ENCODE results near the gene CRABP2. TPM values are rescaled to one million over a fixed set of nuclear protein-coding genes. Genes with fewer than 3 reads are reported as not detected.

The CRABP2 gene
- 110 and 156 TPM in 2 replicates for total RNA-seq (ENCODE audit: low replicate concordance)

GRCh38 chr1:156705321-156705917, at the start of gene CRABP2:
Gene CRABP2, minus strand, starts transcription at chr1:156705583. Its CDS starts 137 bp downstream, at chr1:156705446.
- Histone ChIP-seq H2AFZ (replicated peaks) (peak within 1 kb of the TSS; percentile 44), H4K20me1 (ENCODE audit: low read depth) (peaks cover 39% of the 10 kb centered on the region), H3K4me3 (peak within 1 kb of the TSS; percentile 61), H3K9me3 (ENCODE audit: low read depth) (no peaks in the 10 kb centered on the region), H3K4me1 (peaks cover 63% of the 10 kb centered on the region), H3K27ac (peak within 1 kb of the TSS; percentile 91), H3K79me2 (ENCODE audit: low read depth) (peaks cover 35% of the 10 kb centered on the region), H3K9ac (peak within 1 kb of the TSS; percentile 15), H3K4me2 (peak within 1 kb of the TSS; percentile 96), H3F3A (ENCODE audit: low read depth) (peaks cover 70% of the 10 kb centered on the region), H3K36me3 (no peaks in the 10 kb centered on the region), H3K27me3 (peaks cover 16% of the 10 kb centered on the region)
- Mint-ChIP-seq H3K9me3 (no peaks in the 10 kb centered on the region), H3K27me3 (ENCODE audit: insufficient read depth, low read depth) (peaks cover 16% of the 10 kb centered on the region), H3K4me1 (peaks cover 62% of the 10 kb centered on the region), H3K36me3 (no peaks in the 10 kb centered on the region), H3K4me3 (peak within 1 kb of the TSS; percentile 87), H3K27ac (peak within 1 kb of the TSS; percentile 97)
- DNase-seq (ENCODE audit: low spot score), result peak; percentile 83
- TF ChIP-seq, protein P1, sequence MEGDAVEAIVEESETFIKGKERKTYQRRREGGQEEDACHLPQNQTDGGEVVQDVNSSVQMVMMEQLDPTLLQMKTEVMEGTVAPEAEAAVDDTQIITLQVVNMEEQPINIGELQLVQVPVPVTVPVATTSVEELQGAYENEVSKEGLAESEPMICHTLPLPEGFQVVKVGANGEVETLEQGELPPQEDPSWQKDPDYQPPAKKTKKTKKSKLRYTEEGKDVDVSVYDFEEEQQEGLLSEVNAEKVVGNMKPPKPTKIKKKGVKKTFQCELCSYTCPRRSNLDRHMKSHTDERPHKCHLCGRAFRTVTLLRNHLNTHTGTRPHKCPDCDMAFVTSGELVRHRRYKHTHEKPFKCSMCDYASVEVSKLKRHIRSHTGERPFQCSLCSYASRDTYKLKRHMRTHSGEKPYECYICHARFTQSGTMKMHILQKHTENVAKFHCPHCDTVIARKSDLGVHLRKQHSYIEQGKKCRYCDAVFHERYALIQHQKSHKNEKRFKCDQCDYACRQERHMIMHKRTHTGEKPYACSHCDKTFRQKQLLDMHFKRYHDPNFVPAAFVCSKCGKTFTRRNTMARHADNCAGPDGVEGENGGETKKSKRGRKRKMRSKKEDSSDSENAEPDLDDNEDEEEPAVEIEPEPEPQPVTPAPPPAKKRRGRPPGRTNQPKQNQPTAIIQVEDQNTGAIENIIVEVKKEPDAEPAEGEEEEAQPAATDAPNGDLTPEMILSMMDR (IDR thresholded peaks at IDR 0.05), result no peak
- TF ChIP-seq EZH2 (IDR thresholded peaks at IDR 0.05) (no peak), EZH2phosphoT487 (IDR thresholded peaks at IDR 0.05) (no peak)

GRCh38 chr1:156754219-156754618, 48.8 kb upstream of the CRABP2 start:
- TF ChIP-seq EZH2phosphoT487 (IDR thresholded peaks at IDR 0.05) (no peak), EZH2 (IDR thresholded peaks at IDR 0.05) (no peak)
- TF ChIP-seq, protein P1 (IDR thresholded peaks at IDR 0.05), result no peak
- H3K27me3 Mint-ChIP-seq (ENCODE audit: insufficient read depth, low read depth), result peaks cover 3% of the 10 kb centered on the region
- H4K20me1 ChIP-seq (ENCODE audit: low read depth), result peaks cover 6% of the 10 kb centered on the region

DNA sequence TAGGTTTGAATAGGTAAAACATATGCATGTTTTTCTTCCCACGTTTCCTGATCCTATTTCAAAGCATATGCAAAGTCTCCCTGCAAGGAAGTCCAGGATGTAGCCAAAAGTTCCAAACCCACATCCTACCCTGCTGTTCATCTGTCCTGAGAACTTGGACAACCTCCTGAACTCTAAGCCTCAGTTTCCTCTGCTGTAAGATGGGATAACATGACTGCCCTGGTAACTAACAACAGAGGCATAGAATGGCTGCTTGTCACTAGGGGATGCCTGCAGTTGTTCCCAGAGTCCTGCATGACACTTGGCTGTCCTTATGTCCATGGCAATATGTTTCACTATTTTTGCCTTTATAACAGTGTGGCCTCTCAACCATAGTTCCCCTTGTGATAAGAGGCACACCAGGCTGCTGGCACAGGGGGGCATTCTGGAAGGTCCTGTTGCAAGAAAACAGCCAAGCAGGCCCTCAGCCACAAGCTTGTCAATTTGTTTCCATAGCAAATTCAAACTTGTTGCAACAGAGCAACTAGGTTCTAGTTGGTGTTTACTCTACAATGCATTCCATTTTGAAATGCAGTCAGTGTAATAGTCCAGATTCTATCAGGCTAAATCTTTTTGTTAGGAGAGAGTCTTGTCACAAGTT, 47.6 kb upstream of the CRABP2 start:
- H3K4me1 ChIP-seq, result peaks cover 24% of the 10 kb centered on the region
- H3K27ac Mint-ChIP-seq, result peak overlapping the region; percentile 90

More at GRCh38 chr1:156754219-156754618, 48.8 kb upstream of the CRABP2 start:
- no peak overlapping the region for H3K9ac ChIP-seq
- no peak overlapping the region for H3K27ac ChIP-seq
- H3F3A ChIP-seq (ENCODE audit: low read depth), result peaks cover 25% of the 10 kb centered on the region
- peaks cover 64% of the 10 kb centered on the region for H3K79me2 ChIP-seq (ENCODE audit: low read depth)
- H3K4me3 Mint-ChIP-seq, result no peak overlapping the region
- H3K9me3 Mint-ChIP-seq, result no peaks in the 10 kb centered on the region
- DNase-seq (ENCODE audit: low spot score), result no peak
- H3K4me1 ChIP-seq, result peaks cover 11% of the 10 kb centered on the region
- H3K4me3 ChIP-seq, result no peak overlapping the region
- no peak overlapping the region for H3K27ac Mint-ChIP-seq
- no peaks in the 10 kb centered on the region for H3K9me3 ChIP-seq (ENCODE audit: low read depth)
- H3K36me3 Mint-ChIP-seq, result peaks cover 3% of the 10 kb centered on the region
- peaks cover 36% of the 10 kb centered on the region for H3K4me1 Mint-ChIP-seq
- H3K4me2 ChIP-seq, result no peak overlapping the region
- H2AFZ ChIP-seq (replicated peaks), result no peak overlapping the region
- no peaks in the 10 kb centered on the region for H3K36me3 ChIP-seq
- no peaks in the 10 kb centered on the region for H3K27me3 ChIP-seq

More for the DNA sequence above, 47.6 kb upstream of the CRABP2 start:
- Histone ChIP-seq H3K4me3 (peak overlapping the region; percentile 100), H3K27me3 (no peaks in the 10 kb centered on the region), H3K79me2 (ENCODE audit: low read depth) (peaks cover 77% of the 10 kb centered on the region), H2AFZ (replicated peaks) (no peak overlapping the region), H3K9ac (peak overlapping the region; percentile 96), H3F3A (ENCODE audit: low read depth) (peaks cover 33% of the 10 kb centered on the region), H3K9me3 (ENCODE audit: low read depth) (no peaks in the 10 kb centered on the region), H4K20me1 (ENCODE audit: low read depth) (peaks cover 14% of the 10 kb centered on the region), H3K36me3 (no peaks in the 10 kb centered on the region), H3K4me2 (peak overlapping the region; percentile 99), H3K27ac (no peak overlapping the region)
- TF ChIP-seq EZH2 (IDR thresholded peaks at IDR 0.05) (no peak), EZH2phosphoT487 (IDR thresholded peaks at IDR 0.05) (no peak)
- TF ChIP-seq, protein P1 (IDR thresholded peaks at IDR 0.05), result no peak
- no peak for DNase-seq (ENCODE audit: low spot score)
- peaks cover 42% of the 10 kb centered on the region for H3K4me1 Mint-ChIP-seq
- no peaks in the 10 kb centered on the region for H3K9me3 Mint-ChIP-seq
- peaks cover 2% of the 10 kb centered on the region for H3K27me3 Mint-ChIP-seq (ENCODE audit: insufficient read depth, low read depth)
- H3K4me3 Mint-ChIP-seq, result peak overlapping the region; percentile 96
- H3K36me3 Mint-ChIP-seq, result peaks cover 3% of the 10 kb centered on the region
